ENCODE measurements around the gene TMEM50B. TPM values are rescaled to one million over a fixed set of nuclear protein-coding genes. Genes with fewer than 3 reads are reported as not detected.

The TMEM50B gene
- total RNA-seq, 4 donors from 2014 or later, result 53.8 to 83.5 (median 57.0) TPM

GRCh38 chr21:33433001-33433400 is 46.8 kb downstream of the TMEM50B start:
- ATAC-seq (ENCODE audit: low FRiP score) (no peak), DNase-seq (ENCODE audit: low spot score) (no peak)
- TF ChIP-seq, protein P1, sequence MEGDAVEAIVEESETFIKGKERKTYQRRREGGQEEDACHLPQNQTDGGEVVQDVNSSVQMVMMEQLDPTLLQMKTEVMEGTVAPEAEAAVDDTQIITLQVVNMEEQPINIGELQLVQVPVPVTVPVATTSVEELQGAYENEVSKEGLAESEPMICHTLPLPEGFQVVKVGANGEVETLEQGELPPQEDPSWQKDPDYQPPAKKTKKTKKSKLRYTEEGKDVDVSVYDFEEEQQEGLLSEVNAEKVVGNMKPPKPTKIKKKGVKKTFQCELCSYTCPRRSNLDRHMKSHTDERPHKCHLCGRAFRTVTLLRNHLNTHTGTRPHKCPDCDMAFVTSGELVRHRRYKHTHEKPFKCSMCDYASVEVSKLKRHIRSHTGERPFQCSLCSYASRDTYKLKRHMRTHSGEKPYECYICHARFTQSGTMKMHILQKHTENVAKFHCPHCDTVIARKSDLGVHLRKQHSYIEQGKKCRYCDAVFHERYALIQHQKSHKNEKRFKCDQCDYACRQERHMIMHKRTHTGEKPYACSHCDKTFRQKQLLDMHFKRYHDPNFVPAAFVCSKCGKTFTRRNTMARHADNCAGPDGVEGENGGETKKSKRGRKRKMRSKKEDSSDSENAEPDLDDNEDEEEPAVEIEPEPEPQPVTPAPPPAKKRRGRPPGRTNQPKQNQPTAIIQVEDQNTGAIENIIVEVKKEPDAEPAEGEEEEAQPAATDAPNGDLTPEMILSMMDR (IDR thresholded peaks at IDR 0.05), result no peak

DNA sequence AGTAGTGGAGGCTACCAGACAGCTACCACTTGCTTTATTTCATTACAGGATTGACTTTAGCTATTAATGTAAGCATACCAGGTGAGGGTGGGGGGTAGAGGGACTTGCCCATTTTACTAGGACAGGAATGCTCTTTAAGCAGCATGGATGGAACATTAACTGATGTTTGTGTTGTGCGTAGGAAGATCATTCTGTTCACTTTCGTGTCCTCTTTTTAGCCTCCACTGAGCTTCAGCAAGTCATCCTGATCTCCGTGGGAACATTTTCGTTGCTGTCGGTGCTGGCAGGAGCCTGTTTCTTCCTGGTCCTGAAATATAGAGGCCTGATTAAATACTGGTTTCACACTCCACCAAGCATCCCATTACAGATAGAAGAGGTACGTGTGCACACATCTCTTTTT is 47.3 kb downstream of the TMEM50B start:
- TF ChIP-seq, protein P1 (IDR thresholded peaks at IDR 0.05), result no peak
- ATAC-seq (ENCODE audit: low FRiP score) (no peak), DNase-seq (ENCODE audit: low spot score) (no peak)

DNA sequence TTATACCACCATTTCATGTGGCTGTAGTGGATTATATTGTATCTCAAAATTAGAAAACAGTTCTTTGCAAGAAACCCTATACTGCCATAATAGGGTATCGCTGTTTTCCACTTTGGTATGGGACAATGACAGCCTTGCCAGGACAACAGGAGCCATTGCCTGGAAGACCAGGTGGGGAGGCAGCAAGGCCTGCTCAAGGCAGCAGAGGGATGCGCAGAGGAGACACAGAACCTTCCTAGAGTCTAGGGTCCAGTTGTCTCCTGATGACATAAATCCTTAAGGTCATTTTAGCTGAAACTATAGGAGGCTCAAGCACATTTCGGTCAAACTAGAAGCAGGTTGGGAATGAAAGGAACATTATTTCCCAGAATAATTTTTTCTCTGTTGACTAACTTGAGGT is 48.9 kb downstream of the TMEM50B start:
- no peak for DNase-seq (ENCODE audit: low spot score)
- TF ChIP-seq, protein P1 (IDR thresholded peaks at IDR 0.05), result no peak
- no peak for ATAC-seq (ENCODE audit: low FRiP score)

DNA sequence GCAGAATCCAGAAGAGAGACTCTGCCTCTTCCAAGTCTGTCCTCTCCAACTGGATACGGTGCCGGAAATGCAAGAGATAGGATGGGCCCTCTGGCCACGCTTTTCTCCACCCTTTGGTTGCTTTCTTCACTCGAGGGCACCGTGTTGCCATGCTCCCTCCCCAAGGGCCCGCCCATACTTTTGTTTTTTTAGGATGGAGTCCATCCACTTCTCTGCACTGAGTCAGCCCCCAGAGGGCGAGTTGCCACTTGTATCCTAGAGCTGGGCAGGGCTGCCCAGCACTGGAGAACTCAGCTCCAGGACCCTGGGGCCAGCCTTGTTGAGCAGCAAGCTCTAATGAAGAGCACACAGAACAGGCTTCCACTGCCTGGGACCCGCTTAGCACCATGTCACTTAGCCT is 51.1 kb downstream of the TMEM50B start:
- DNase-seq (ENCODE audit: low spot score) (no peak), ATAC-seq (ENCODE audit: low FRiP score) (no peak)
- TF ChIP-seq, protein P1 (IDR thresholded peaks at IDR 0.05), result no peak

DNA sequence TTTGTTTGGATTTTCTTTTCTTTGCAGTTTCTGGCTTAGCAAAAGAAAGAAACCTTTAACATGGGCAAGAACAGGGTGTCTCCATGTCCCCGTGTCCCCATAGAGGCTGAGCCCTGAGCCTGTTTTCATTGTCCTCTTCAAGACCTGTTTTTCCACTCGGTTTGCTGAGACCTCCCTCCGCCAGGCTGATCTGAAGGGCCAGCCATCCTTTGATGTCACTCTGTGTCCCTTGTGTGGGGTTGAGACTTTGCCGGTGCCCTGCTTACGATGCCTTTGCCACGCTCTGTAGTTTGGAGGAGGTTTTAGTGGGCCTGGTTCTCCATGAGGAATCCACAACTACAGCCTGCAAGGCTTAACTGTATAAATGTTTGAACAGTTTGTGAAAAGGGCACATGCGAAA is 52.7 kb downstream of the TMEM50B start:
- no peak for ATAC-seq (ENCODE audit: low FRiP score)
- TF ChIP-seq, protein P1 (IDR thresholded peaks at IDR 0.05), result no peak
- DNase-seq (ENCODE audit: low spot score), result no peak

- ATAC-seq (ENCODE audit: low FRiP score) (no peak), DNase-seq (ENCODE audit: low spot score) (no peak)
- TF ChIP-seq, protein P1 (IDR thresholded peaks at IDR 0.05), result no peak
Observed at GRCh38 chr21:33425825-33426224, 53.9 kb downstream of the TMEM50B start.

GRCh38 chr21:33424214-33424613 is 55.6 kb downstream of the TMEM50B start:
- no peak for ATAC-seq (ENCODE audit: low FRiP score)
- TF ChIP-seq, protein P1 (IDR thresholded peaks at IDR 0.05), result no peak
- no peak for DNase-seq (ENCODE audit: low spot score)
